Stimulated activated CD8-positive, alpha-beta memory T cell treated with anti-CD3 and anti-CD28 coated beads, Interleukin-2, amount 100 ng/mL, for 1 hour (primary cell): ENCODE results near the gene CHST2.
"Not testable (repeated sequence)": the region's sequence is repeated elsewhere in the genome, so short reads cannot be mapped to it uniquely, and the experiment has no call there.

Experiments
- DNase-seq, 2 donors: peaks; one replicate each; pipeline ENCODE4 v3.0.0-alpha.2; 2020; ENCODE audit warnings: low read depth in 2 of 2

Gene CHST2, protein sequence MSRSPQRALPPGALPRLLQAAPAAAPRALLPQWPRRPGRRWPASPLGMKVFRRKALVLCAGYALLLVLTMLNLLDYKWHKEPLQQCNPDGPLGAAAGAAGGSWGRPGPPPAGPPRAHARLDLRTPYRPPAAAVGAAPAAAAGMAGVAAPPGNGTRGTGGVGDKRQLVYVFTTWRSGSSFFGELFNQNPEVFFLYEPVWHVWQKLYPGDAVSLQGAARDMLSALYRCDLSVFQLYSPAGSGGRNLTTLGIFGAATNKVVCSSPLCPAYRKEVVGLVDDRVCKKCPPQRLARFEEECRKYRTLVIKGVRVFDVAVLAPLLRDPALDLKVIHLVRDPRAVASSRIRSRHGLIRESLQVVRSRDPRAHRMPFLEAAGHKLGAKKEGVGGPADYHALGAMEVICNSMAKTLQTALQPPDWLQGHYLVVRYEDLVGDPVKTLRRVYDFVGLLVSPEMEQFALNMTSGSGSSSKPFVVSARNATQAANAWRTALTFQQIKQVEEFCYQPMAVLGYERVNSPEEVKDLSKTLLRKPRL

GRCh38 chr3:143119009-143119914 is at the start of gene CHST2:
Gene CHST2, plus strand, starts transcription at chr3:143119771. Its CDS starts 1,046 bp downstream, at chr3:143120817.
- DNase-seq, result peak; percentile 31 to 52

DNA sequence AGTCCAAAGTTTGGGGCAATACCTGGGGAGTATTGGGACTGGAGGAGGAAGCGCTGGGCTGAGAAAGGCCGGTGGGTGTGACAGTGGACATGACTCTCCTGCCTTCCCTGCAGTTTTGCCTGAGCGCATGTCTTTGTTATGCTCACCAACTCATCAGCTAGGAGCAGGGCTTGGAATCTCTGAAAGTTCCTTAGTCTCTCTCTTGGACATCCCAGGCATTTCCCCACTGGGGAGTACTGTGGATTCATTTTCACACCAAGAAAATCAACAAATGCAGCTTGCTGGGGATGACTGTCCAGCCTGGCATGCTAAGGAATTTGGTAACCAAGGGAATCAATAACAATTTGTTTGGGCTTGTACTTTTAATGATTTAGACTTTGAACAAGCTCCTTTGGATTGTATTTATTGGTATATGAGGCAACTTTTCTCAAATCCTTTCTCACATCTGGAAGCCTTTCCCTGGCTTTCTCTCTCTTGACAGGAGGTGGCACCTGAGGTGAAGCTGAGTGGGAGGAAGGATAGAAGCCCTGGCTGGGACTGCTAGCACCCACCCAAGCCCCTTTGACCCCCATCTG is 48.5 kb upstream of the CHST2 start:
- DNase-seq, result no peak

DNA sequence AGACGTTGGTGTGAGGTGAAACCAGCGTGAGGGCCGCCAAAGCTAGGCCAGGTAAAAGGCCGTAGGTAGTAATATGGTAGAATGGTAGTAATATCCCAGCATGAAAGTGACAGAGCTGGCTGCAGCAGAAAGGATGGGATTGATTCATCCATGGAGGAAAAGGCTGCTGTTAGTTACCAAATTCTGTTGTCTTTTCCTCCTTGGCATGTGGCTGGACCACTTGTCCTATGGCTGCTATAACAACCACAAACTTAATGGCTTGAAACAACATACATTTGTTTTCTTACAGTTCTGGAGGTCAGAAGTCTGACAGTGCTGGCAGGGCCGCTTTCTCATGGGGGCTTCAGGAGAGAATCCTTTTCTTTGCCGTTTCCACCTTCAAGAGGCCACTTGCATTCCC is 47.8 kb upstream of the CHST2 start:
- no peak for DNase-seq

GRCh38 chr3:143072298-143073020 is 47.1 kb upstream of the CHST2 start:
- not testable (repeated sequence) for DNase-seq

DNA sequence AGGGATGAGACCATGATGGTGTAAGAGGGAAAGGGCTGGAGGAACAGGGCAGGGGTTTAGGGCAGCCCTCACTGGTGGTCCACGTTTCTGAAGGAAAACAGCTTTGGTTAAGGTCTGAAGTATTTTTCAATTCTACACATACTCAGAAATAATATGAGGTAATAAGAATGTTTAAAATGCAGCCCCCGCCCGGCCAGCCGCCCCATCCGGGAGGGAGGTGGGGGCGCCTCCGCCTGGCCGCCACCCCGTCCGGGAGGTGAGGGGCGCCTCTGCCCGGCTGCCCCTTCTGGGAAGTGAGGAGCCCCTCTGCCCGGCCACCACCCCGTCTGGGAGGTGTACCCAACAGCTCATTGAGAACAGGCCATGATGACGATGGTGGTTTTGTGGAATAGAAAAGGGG is 46.0 kb upstream of the CHST2 start:
- DNase-seq, result not testable (repeated sequence)

GRCh38 chr3:143073983-143074382 is 45.6 kb upstream of the CHST2 start:
- not testable (repeated sequence) for DNase-seq

DNA sequence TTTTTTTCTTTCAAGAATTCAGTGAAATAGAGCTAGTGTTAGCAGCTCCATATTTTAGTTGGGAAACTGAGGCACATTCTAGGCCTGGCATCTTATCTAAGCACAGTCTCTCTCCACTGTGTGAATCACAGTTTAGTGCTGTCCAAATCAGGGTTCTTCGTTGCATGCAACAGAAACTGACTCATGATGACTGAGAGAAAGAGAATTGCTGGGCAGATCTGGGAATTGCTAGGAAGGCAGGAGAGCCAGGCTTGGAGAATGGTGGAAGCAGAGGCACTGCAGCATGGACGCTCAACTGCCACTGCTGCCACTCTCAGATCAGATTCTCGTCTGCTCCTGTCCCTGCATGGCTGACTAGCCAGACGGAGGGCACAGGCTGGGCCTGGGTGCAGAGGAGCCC is 40.7 kb upstream of the CHST2 start:
- DNase-seq, result no peak

GRCh38 chr3:143080196-143080595 is 39.4 kb upstream of the CHST2 start:
- no peak for DNase-seq

DNA sequence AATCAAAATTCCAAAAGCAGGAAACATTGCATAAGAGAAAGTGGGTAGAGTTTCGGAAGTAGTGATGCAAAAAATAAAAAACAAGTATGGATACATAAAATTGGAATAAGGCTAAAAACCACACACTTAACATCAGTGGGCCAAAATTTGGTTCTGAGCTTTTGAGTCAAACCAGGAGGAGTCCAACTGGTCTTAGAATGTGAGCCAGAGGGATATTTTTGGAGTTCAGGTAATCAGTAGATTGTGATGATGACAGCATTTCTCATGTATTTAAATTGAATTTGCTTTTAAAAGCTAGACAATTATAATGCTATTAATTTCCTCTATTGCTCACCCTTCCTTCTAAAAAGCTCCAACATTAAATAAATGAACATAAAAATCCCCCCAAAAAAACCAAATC is 38.2 kb upstream of the CHST2 start:
- no peak for DNase-seq

DNA sequence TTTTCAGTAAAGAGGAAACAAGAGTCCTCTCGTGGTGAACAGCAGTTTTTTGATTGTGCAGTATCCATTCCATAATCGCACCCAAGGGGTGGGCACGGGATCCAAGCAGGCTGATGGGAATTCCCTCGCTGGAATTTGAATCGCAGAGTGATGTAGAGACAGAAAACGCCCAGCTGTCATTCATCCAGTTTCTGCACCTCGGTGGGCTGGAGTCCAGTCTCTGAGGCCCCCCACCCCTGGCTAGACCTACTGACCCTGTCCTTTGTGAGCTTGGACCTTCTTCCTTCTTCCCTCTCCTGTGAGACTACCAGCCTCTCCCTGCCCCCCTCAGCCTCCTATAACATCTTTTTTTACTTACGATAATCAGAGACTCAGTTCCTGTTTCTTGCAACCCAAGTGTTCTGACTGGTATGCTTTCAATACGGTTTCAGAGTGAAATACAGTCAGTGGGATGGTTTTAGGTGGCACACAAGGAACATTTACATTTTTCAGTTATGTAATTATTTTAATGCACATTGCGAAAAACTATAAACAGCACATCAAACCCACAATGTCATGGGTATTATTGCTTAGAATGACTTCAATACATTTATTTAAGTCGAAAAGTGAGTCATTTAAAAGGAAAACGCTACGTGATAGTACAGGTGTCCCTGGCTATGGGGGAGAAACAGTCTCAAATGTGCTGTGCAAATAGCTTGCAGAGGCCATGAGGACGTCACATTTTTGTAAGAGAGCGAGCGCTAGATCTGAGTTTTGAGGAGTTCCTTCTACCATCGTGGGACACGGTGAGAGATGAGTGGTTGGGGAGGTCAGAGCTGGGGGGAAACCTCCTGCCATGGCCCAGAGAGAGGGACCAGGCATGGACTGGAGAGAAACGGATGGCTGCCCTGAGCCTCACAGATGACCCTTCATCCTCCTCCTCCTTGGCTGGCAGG is 37.5 kb upstream of the CHST2 start:
- no peak for DNase-seq

DNA sequence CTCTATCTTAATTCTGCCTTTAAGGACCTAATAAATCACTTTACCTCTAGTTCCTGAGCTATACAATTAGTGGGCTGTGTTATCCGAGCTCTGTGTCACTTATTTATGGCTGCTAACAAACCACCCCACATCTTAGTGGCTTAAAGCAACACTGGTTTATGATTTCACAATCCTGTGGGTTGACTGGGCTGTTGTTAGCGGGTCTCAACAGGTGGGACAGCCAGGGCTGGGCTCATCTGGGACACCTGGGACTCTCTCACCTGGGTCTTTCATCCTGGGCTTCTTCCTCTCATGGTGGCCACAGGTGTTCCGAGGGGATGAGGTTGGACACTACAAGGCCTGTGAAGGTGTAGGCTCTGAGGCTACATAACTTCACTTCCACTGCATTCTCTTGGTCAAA is 35.8 kb upstream of the CHST2 start:
- no peak for DNase-seq

DNA sequence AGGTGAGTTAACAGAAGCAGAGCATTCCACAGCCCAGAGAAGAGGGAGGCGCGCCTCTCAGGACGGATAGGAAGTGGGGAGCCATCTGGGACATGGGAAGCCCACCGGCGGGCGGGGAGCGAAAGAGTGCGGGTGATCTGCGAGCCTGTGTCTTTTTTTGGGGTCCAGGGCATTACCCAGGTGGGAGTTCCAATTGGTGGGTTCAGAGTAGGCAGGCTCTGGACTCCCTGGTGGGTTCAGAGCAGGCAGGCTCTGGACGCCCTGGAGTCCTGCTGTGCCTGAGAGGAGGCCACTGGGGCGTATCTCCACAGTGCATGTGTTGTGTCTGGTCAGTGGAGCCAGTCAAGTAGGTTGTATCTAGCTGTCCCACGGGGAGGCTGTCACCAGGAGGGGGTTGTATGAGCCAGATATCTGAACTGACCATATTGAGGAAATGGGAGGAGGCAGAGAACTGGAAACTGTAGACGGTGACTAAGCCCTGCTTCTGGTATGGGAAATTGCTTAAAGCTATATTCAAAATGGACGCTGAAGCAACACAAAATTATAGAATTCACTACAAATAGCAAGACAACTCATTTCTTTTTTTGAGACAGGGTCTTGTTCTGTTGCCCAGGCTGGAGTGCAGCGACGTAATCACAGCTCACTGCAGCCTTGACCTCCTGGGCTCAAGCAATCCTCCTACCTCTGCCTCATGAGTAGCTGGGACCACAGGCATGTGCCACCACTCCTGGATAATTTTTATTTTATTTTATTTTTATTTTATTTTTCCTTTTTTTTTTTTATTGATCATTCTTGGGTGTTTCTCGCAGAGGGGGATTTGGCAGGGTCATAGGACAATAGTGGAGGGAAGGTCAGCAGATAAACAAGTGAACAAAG is 34.5 kb upstream of the CHST2 start:
- no peak for DNase-seq

DNA sequence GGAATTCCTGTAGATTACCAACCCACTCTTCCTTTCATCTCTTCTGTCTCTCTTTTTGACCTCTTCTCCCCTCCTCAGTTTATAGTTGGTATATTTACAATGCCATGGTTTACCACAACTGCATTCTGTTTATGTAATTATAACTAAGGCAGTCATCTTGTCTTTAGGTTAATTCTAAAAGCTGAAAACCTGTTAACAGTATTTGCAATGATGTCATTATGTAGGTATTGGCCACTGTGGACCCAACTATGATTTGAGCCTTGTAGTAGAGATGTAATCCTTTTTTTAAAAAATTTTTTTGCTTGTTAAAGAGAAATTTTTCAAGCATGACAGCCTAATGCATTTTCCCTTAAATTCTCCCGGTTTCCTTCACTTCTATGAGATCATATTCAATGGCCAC is 30.7 kb upstream of the CHST2 start:
- DNase-seq, result no peak

DNA sequence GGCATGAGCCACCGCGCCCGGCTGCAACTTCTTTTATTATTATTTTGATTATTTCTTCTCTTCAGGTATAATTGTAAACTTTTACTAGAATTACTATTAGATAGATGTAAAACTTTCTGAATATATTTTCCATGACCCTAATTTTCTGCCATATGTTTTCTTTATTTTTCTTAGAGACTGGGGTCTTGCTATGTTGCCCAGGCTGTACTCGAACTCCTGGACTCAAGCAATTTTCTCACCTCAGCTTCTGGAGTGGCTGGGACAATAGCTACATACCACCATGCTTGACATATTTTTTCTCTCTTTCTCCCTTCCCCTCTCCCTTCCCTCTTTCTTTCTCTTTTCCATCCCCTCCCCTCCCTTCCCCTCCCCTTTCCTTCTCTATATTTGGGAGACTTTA is 29.6 kb upstream of the CHST2 start:
- no peak for DNase-seq

GRCh38 chr3:143090486-143090885 is 29.1 kb upstream of the CHST2 start:
- no peak for DNase-seq

GRCh38 chr3:143090976-143091837 is 28.4 kb upstream of the CHST2 start:
- no peak for DNase-seq

- no peak for DNase-seq
Observed at GRCh38 chr3:143092191-143092590, 27.4 kb upstream of the CHST2 start.

- no peak for DNase-seq
Observed at GRCh38 chr3:143095813-143096212, 23.8 kb upstream of the CHST2 start.
